ENCODE results near the gene WASF2.
"Not testable (repeated sequence)": the region's sequence is repeated elsewhere in the genome, so short reads cannot be mapped to it uniquely, and the experiment has no call there.

DNA sequence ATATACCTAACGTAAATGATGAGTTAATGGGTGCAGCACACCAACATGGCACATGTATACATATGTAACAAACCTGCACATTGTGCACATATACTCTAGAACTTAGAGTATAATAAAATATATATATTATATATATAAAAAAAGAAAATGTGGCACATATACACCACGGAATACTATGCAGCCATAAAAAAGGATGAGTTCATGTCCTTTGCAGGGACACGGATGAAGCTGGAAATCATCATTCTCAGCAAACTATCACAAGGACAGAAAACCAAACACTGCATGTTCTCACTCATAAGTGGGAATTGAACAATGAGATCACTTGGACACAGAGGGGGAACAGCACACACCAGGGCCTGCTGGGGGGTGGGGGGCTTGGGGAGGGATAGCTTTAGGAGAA lies 105.2 kb downstream of the WASF2 start:
- not testable (repeated sequence) for TF ChIP-seq POLR2A, POLR2AphosphoS5, TAF1, POU2F2 (IDR thresholded peaks at IDR 0.05; ENCODE audit: low read depth, low read length)

Measured in GM12891 (cell line).